Progenitor cell of endocrine pancreas (in vitro differentiated cells): ENCODE data around the gene ZEB1. TPM values are rescaled to one million over a fixed set of nuclear protein-coding genes. Genes with fewer than 3 reads are reported as not detected.
"Not testable (repeated sequence)": the region's sequence is repeated elsewhere in the genome, so short reads cannot be mapped to it uniquely, and the experiment has no call there.

Source experiments
- DNase-seq: peaks from one replicate; pipeline ENCODE4 v3.0.0; 2021; ENCODE audit warnings: low spot score; ENCODE audit not compliant: unreplicated experiment
- H3K27ac Mint-ChIP-seq: 2 replicates; pipeline ENCODE4 v1.8.0; 2021; ENCODE audit warnings: mild to moderate bottlenecking, moderate library complexity, mixed read lengths
- H3K27me3 Mint-ChIP-seq: 2 replicates; pipeline ENCODE4 v1.8.0; 2021; ENCODE audit warnings: mixed read lengths
- H3K36me3 Mint-ChIP-seq: 2 replicates; pipeline ENCODE4 v1.8.0; 2022; ENCODE audit warnings: mixed read lengths; ENCODE audit not compliant: insufficient read depth
- H3K4me1 Mint-ChIP-seq: 2 replicates; pipeline ENCODE4 v1.8.0; 2021; ENCODE audit warnings: low read depth, mixed read lengths
- H3K4me3 Mint-ChIP-seq: 2 replicates; pipeline ENCODE4 v1.8.0; 2021; ENCODE audit warnings: low read depth, mild to moderate bottlenecking, moderate library complexity, mixed read lengths
- H3K9me3 Mint-ChIP-seq: 2 replicates; pipeline ENCODE4 v1.8.0; 2021; ENCODE audit warnings: low read depth, mixed read lengths
- total RNA-seq: library from RNA; stranded (reverse); gene quantifications from 2 replicates; pipeline ENCODE4 v1.2.1, GENCODE V29; 2021
- TF ChIP-seq, protein P1 (sequence below): fragments of 200-600 bp; sonication (generic); IDR thresholded peaks from one replicate; pipeline ENCODE4 v1.5.0; 2021; ENCODE audit warnings: antibody characterized with exemption, mild to moderate bottlenecking; ENCODE audit not compliant: unreplicated experiment

Gene ZEB1
- total RNA-seq, 1 donor from 2014 or later: 1.7 TPM

DNA sequence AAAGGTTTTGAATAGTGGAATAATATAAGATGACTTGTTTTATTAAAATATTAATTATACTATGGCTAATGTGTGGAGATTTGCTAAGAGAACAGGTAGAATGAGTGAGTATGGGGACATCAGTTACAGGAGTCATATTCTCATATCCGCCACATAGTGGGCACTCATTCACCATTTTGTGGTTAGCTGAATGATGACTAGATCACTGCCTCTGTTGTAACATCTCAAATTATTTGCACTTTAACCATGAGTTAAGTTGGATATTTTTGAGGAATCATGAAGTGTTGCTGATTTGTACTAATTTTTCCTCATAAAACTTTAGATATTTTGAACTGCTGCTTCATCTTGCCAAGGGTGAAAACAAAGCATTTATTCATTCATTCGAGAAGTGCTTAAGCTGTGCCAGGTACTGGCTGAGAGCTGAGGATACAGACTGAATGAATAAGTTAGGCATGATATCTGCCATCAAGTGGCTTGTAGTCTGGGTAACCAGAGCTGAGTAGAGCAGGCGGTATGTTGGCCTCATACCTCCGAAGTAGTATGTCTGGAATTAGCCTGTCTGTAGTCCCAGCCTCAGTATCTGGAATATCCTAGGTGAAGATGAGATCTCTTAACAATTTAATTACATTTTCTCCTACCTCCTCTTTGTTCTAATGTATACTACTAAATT lies 100.5 kb downstream of the ZEB1 start:
- H3K36me3 Mint-ChIP-seq: no peaks in the 10 kb centered on the region
- H3K27me3 Mint-ChIP-seq: peaks cover 6% of the 10 kb centered on the region
- no peak overlapping the region for H3K4me3 Mint-ChIP-seq
- H3K27ac Mint-ChIP-seq: no peak overlapping the region
- no peaks in the 10 kb centered on the region for H3K9me3 Mint-ChIP-seq
- TF ChIP-seq, protein P1, sequence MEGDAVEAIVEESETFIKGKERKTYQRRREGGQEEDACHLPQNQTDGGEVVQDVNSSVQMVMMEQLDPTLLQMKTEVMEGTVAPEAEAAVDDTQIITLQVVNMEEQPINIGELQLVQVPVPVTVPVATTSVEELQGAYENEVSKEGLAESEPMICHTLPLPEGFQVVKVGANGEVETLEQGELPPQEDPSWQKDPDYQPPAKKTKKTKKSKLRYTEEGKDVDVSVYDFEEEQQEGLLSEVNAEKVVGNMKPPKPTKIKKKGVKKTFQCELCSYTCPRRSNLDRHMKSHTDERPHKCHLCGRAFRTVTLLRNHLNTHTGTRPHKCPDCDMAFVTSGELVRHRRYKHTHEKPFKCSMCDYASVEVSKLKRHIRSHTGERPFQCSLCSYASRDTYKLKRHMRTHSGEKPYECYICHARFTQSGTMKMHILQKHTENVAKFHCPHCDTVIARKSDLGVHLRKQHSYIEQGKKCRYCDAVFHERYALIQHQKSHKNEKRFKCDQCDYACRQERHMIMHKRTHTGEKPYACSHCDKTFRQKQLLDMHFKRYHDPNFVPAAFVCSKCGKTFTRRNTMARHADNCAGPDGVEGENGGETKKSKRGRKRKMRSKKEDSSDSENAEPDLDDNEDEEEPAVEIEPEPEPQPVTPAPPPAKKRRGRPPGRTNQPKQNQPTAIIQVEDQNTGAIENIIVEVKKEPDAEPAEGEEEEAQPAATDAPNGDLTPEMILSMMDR: no peak
- H3K4me1 Mint-ChIP-seq: no peaks in the 10 kb centered on the region
- DNase-seq: no peak

DNA sequence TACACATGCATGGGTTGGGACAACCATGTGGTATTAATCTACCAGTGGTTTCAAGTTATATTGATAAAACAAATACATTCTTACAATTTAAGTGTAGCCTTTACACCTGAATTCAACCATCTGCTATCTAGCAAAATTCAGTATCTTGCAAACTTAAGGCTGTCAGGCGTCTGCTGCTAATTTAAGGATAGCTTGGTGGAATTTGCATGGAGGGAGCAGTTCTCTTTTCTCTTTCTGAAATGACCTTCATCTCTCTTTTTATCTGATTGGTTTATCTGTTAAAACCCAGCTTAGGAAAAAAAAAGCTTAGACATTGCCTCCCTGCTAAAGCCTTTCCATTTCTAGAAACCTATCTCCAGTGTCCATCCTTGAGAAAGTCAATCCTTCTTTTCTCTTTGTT lies 102.3 kb downstream of the ZEB1 start:
- no peak for DNase-seq
- TF ChIP-seq, protein P1: no peak
- Mint-ChIP-seq H3K9me3 (no peaks in the 10 kb centered on the region), H3K27ac (no peak overlapping the region), H3K36me3 (no peaks in the 10 kb centered on the region), H3K27me3 (peaks cover 6% of the 10 kb centered on the region), H3K4me3 (no peak overlapping the region), H3K4me1 (no peaks in the 10 kb centered on the region)

DNA sequence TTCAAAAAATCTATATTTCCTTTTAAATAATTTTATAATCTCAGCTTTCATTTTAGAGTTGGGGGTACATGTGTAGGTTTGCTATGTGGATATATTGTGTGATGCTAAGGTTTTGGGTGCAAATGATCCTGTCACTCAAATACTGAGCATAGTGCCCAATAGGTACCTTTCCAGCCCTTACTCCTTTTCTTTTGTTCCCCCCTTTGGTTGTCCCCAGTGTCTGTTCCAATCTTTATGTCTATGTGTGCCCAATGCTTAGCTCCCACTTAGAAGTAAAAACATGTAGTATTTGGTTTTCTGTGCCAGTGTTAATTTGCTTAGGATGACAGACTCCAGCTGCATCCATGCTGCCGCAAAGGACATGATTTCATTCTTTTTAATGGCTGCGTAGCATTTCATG lies 103.6 kb downstream of the ZEB1 start:
- no peaks in the 10 kb centered on the region for H3K4me1 Mint-ChIP-seq
- H3K9me3 Mint-ChIP-seq: no peaks in the 10 kb centered on the region
- no peak overlapping the region for H3K27ac Mint-ChIP-seq
- no peak overlapping the region for H3K4me3 Mint-ChIP-seq
- DNase-seq: no peak
- H3K27me3 Mint-ChIP-seq: peaks cover 3% of the 10 kb centered on the region
- TF ChIP-seq, protein P1: no peak
- H3K36me3 Mint-ChIP-seq: no peaks in the 10 kb centered on the region

DNA sequence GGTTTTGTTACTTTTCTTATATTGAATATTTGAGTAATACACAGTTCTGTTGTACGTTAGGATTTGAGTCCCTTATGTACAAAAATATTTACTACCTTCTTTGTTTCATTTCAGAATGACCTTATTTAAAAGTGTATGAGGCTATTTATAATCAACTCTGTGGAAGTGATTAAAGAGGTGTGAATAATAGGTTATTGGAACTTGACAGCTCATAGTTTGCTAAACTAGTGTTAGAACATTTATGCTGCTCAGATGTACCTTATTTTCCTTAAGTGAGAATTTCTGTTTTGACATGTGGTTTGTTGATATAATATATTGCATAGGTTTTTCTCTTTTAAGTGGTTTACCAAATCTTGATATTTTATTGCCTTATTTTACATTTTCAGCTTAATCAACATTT lies 105.5 kb downstream of the ZEB1 start:
- no peaks in the 10 kb centered on the region for H3K4me1 Mint-ChIP-seq
- H3K27ac Mint-ChIP-seq: no peak overlapping the region
- H3K9me3 Mint-ChIP-seq: peaks cover 11% of the 10 kb centered on the region
- H3K27me3 Mint-ChIP-seq: no peaks in the 10 kb centered on the region
- no peaks in the 10 kb centered on the region for H3K36me3 Mint-ChIP-seq
- H3K4me3 Mint-ChIP-seq: no peak overlapping the region
- no peak for DNase-seq
- TF ChIP-seq, protein P1: no peak

DNA sequence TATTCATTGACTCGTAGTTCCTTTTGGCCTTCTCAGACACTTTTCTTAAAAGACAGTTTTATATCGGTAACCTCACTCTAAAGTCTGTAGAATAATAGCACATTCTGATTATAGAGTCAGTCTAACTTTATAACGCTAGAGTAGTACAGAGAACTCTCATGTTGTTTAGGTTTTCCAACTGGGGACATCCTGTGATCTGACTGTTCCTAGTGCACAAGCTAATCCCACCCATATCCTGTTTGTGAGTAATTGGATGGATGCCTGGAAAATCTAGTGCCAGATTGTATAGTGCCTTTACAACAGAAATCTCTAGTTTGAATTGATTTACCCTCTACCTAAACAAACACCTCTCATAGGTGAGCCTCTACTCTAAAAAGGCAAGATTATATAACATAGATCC lies 107.4 kb downstream of the ZEB1 start:
- no peak for DNase-seq
- TF ChIP-seq, protein P1: no peak
- H3K9me3 Mint-ChIP-seq: peaks cover 11% of the 10 kb centered on the region
- H3K36me3 Mint-ChIP-seq: no peaks in the 10 kb centered on the region
- H3K4me3 Mint-ChIP-seq: no peak overlapping the region
- H3K4me1 Mint-ChIP-seq: no peaks in the 10 kb centered on the region
- no peak overlapping the region for H3K27ac Mint-ChIP-seq
- H3K27me3 Mint-ChIP-seq: no peaks in the 10 kb centered on the region

DNA sequence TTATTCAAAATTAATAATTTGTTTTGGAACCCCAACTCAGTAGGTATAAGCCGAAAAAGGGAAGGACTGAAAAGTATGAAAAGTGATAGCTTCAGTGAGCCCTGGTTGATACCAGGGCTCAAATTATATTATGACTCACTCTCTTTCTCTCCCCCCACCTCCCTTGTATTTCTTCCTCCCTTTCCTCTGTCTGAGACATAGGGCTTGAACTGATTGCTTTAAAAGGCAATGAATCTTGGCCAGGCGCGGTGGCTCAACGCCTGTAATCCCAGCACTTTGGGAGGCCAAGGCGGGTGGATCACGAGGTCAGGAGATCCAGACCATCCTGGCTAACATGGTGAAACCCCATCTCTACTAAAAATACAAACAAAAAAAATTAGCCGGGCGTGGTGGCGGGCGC lies 108.3 kb downstream of the ZEB1 start:
- H3K4me3 Mint-ChIP-seq, H3K27ac Mint-ChIP-seq, H3K27me3 Mint-ChIP-seq, H3K36me3 Mint-ChIP-seq, H3K4me1 Mint-ChIP-seq, DNase-seq: not testable (repeated sequence)
- H3K9me3 Mint-ChIP-seq: peaks cover 11% of the 10 kb centered on the region

DNA sequence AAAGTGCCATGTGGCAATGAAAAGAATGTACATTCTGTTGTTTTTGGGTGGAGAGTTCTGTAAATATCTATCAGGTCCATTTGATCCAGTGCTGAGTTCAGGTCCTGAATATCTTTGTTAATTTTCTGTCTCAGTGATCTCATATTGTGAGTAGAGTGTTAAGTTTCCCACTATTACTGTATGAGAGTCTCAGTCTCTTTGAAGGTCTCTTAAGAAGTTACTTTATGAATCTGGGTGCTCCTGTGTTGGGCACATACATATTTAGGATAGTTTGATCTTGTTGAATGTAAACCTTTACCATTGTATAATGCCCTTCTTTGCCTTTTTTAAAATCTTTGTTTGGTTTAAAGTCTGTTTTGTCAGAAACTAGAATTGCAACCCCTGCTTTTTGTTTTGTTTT lies 109.5 kb downstream of the ZEB1 start:
- not testable (repeated sequence) for H3K36me3 Mint-ChIP-seq, H3K4me1 Mint-ChIP-seq
- H3K9me3 Mint-ChIP-seq: peaks cover 11% of the 10 kb centered on the region

More for the DNA sequence above, 109.5 kb downstream of the ZEB1 start:
- H3K27ac Mint-ChIP-seq, H3K27me3 Mint-ChIP-seq, DNase-seq, H3K4me3 Mint-ChIP-seq: not testable (repeated sequence)
